Gastroesophageal sphincter (tissue), 4 donors: Measurements from ENCODE around the gene NACA. TPM values are rescaled to one million over a fixed set of nuclear protein-coding genes. Genes with fewer than 3 reads are reported as not detected.
"Not testable (repeated sequence)": the region's sequence is repeated elsewhere in the genome, so short reads cannot be mapped to it uniquely, and the experiment has no call there.

Experiments used
- ATAC-seq: fragments of 150-250 bp; one replicate; pipeline ENCODE4 v1.9.1; 2016; ENCODE audit warnings: mild to moderate bottlenecking, moderate library complexity
- H3K27ac ChIP-seq, 4 donors: fragments of 200-600 bp; sonication (generic) in 3 of 4; 1 replicate in 3 of 4; 2 replicates in 1 of 4; pipeline ENCODE4 v1.5.1; 2016 to 2019
- H3K27me3 ChIP-seq: fragments of 200-600 bp; sonication (generic); one replicate; pipeline ENCODE4 v1.5.1; 2019
- H3K36me3 ChIP-seq, 2 donors: fragments of 200-600 bp; sonication (generic); one replicate each; pipeline ENCODE4 v1.5.1; 2019; ENCODE audit warnings: control low read depth in 1 of 2
- H3K4me1 ChIP-seq, 3 donors: fragments of 200-600 bp; sonication (generic); 1 replicate in 2 of 3; 2 replicates in 1 of 3; pipeline ENCODE4 v1.5.1; 2016 to 2019; ENCODE audit warnings: control low read depth in 2 of 3
- H3K4me3 ChIP-seq, 2 donors: fragments of 200-600 bp; sonication (generic); one replicate each; pipeline ENCODE4 v1.5.1; 2019; ENCODE audit warnings: mild to moderate bottlenecking in 1 of 2, moderate library complexity in 1 of 2
- H3K9me3 ChIP-seq, 3 donors: fragments of 200-600 bp; sonication (generic); one replicate each; pipeline ENCODE4 v1.5.1; 2017 to 2019; ENCODE audit warnings: control low read depth in 2 of 3
- EP300 ChIP-seq: sonication (generic); formaldehyde crosslinking; IDR thresholded peaks from one replicate; pipeline ENCODE4 v1.6.1; 2017; ENCODE audit warnings: antibody characterized with exemption, mild to moderate bottlenecking
- POLR2A ChIP-seq, 2 donors: fragments of 450-650 bp; IDR thresholded peaks; one replicate each; pipeline ENCODE4 v1.6.1; 2017; ENCODE audit warnings: antibody characterized with exemption in 2 of 2, mild to moderate bottlenecking in 2 of 2, moderate library complexity in 1 of 2
- POLR2AphosphoS5 ChIP-seq: sonication (generic); formaldehyde crosslinking; IDR thresholded peaks from one replicate; pipeline ENCODE4 v1.6.1; 2017; ENCODE audit warnings: antibody characterized with exemption
- WGBS, 2 donors: methylation state at CpG; one replicate each; pipeline ENCODE4 v1.1.5; 2018; ENCODE audit warnings: low coverage in 1 of 2; 5-methylcytosine and 5-hydroxymethylcytosine counted together
- total RNA-seq, 4 donors: library from RNA; depleted of rRNA; stranded (reverse); fragments of >200 nt; gene quantifications; one replicate each; pipeline ENCODE4 v1.1.0, GENCODE V29; 2016
- TF ChIP-seq, protein P1 (sequence below), 4 experiments: fragments of 200-600 bp in 2 of 4; fragments of 450-650 bp in 2 of 4; sonication (generic) in 1 of 4; IDR thresholded peaks; one replicate each; pipeline ENCODE4 v1.5.1; 2017 to 2019; ENCODE audit warnings: antibody characterized with exemption in 4 of 4, mild to moderate bottlenecking in 2 of 4, moderate library complexity in 2 of 4

NACA gene
- total RNA-seq, 4 donors from 2014 or later, result 1,080 to 1,809 (median 1,519) TPM

DNA sequence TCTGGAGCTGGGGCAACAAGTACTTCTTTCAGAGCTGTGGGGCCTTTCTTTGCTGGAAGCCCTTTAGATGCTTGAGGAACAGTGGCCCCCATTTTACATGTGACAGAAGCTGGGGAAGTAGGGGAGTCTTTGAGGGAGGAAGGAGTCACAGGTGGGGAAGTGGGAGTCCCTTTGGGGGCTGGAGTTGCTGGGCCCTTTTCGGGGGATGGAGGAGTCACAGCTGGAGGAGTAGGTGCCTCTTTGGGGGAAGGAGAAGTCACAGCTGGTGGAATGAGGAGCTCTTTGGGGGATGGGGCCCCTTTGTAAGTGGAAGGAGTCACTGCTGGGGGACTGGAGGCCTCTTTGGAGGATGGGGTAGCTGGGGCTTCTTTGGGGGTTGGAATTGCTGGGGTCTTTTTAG, 8.6 kb downstream of the NACA start:
- Histone ChIP-seq H3K27ac (peak overlapping the region in 2 of 4 donors; percentile 9 to 30), H3K9me3 (no peaks in the 10 kb centered on the region), H3K4me3 (no peak overlapping the region), H3K4me1 (peaks cover 0 to 63% (median 32%) of the 10 kb centered on the region in 3 donors), H3K36me3 (peaks cover 10 to 93% of the 10 kb centered on the region in 2 donors), H3K27me3 (no peaks in the 10 kb centered on the region)
- no peak for ATAC-seq
- TF ChIP-seq EP300, result no peak
- no peak for TF ChIP-seq POLR2AphosphoS5
- no CpG with 5 or more reads among the region's 1 CpG for WGBS, 2 donors

DNA sequence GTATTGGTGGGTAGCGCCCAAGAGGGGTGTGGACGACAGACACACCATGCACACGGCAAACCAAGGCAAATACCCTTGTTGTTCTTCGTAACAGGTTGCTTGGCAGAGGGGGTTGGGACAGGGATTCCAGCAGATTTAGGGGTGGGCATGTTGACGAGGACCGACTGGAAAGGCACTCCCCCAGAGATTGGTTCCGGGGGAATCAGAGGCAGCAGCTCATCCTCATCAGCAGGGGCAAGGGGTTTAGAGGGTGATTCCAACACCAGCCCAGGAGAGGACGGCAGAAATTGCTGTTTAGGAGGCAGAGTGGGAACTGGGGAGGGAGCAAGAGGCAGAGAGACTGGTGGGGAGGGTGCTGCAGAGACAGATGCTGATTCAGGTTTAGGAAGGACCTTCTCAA, 9.3 kb downstream of the NACA start:
- WGBS, 2 donors, result 69 to 80% methylated on average over 8 of the region's 8 CpGs
- no peak for TF ChIP-seq POLR2AphosphoS5
- TF ChIP-seq, protein P1, sequence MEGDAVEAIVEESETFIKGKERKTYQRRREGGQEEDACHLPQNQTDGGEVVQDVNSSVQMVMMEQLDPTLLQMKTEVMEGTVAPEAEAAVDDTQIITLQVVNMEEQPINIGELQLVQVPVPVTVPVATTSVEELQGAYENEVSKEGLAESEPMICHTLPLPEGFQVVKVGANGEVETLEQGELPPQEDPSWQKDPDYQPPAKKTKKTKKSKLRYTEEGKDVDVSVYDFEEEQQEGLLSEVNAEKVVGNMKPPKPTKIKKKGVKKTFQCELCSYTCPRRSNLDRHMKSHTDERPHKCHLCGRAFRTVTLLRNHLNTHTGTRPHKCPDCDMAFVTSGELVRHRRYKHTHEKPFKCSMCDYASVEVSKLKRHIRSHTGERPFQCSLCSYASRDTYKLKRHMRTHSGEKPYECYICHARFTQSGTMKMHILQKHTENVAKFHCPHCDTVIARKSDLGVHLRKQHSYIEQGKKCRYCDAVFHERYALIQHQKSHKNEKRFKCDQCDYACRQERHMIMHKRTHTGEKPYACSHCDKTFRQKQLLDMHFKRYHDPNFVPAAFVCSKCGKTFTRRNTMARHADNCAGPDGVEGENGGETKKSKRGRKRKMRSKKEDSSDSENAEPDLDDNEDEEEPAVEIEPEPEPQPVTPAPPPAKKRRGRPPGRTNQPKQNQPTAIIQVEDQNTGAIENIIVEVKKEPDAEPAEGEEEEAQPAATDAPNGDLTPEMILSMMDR (IDR thresholded peaks at IDR 0.05), result no peak
- no peak for ATAC-seq
- H3K4me3 ChIP-seq, result no peak overlapping the region
- H3K27ac ChIP-seq, result no peak overlapping the region
- H3K4me1 ChIP-seq, result peaks cover 0 to 56% (median 25%) of the 10 kb centered on the region in 3 donors
- H3K9me3 ChIP-seq, result no peaks in the 10 kb centered on the region
- peaks cover 10 to 93% of the 10 kb centered on the region in 2 donors for H3K36me3 ChIP-seq
- H3K27me3 ChIP-seq, result no peaks in the 10 kb centered on the region

DNA sequence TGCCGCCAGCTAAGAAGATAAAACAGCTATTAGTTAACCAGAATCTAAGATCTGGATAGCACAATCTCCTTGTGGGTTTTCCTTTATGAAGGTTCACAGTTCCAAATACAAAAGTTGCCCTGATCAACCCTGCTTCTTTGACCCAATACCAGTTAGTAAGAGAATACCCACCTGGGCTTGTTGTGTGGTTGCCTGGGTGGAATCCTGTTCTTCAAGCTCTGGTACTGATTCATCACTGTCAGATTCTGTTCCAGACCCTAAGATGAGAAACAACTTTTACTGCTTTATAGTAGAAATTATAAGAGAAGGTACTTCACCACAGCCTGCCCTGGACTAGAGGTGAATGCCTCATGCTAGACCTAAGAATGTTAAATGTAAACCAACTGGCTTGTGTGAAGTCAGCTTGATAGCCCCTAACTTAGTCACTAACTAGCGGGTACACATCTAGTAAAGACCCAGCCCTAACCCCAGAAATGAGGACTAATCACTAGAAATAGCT, 10.6 kb downstream of the NACA start:
- no peak for TF ChIP-seq POLR2A (IDR thresholded peaks at IDR 0.05)
- TF ChIP-seq EP300, result no peak
- TF ChIP-seq POLR2AphosphoS5, result no peak
- TF ChIP-seq, protein P1 (IDR thresholded peaks at IDR 0.05), result no peak
- H3K4me1 ChIP-seq, result peaks cover 0 to 43% (median 12%) of the 10 kb centered on the region in 3 donors
- H3K36me3 ChIP-seq, result peaks cover 10 to 81% of the 10 kb centered on the region in 2 donors
- H3K9me3 ChIP-seq, result no peaks in the 10 kb centered on the region
- WGBS, 2 donors, result 88 to 100% methylated on average over 1 to 2 of the region's 2 CpGs
- no peak for ATAC-seq
- H3K27me3 ChIP-seq, result no peaks in the 10 kb centered on the region
- no peak overlapping the region for H3K4me3 ChIP-seq
- no peak overlapping the region for H3K27ac ChIP-seq

DNA sequence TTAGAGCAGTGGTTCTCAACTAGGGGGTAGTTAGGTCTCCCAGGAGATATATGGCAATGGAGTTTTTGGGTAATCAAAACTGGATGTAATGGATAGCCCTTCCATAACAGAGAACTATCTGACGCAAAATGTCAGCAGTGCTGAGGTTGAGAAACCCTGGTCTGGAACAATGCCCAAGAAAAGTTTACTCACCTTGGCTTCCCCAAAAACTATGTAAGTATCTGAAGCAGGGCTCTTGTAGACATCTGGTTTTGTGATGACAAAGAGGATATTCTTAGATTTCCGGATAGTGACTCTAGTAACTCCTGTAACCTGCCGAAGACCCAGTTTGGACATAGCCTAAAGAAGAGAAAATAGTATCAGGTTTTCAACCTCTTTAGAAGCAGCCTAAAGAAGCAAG, 11.8 kb downstream of the NACA start:
- H3K27me3 ChIP-seq, result no peaks in the 10 kb centered on the region
- H3K27ac ChIP-seq, result no peak overlapping the region
- H3K4me3 ChIP-seq, result no peak overlapping the region
- ATAC-seq, result no peak
- TF ChIP-seq POLR2A (IDR thresholded peaks at IDR 0.05) (no peak), POLR2AphosphoS5 (no peak), EP300 (no peak)
- TF ChIP-seq, protein P1 (IDR thresholded peaks at IDR 0.05), result no peak
- peaks cover 10 to 70% of the 10 kb centered on the region in 2 donors for H3K36me3 ChIP-seq
- 81 to 87% methylated on average over 3 of the region's 3 CpGs for WGBS, 2 donors
- H3K4me1 ChIP-seq, result peaks cover 0 to 32% (median 6%) of the 10 kb centered on the region in 3 donors
- H3K9me3 ChIP-seq, result no peaks in the 10 kb centered on the region

DNA sequence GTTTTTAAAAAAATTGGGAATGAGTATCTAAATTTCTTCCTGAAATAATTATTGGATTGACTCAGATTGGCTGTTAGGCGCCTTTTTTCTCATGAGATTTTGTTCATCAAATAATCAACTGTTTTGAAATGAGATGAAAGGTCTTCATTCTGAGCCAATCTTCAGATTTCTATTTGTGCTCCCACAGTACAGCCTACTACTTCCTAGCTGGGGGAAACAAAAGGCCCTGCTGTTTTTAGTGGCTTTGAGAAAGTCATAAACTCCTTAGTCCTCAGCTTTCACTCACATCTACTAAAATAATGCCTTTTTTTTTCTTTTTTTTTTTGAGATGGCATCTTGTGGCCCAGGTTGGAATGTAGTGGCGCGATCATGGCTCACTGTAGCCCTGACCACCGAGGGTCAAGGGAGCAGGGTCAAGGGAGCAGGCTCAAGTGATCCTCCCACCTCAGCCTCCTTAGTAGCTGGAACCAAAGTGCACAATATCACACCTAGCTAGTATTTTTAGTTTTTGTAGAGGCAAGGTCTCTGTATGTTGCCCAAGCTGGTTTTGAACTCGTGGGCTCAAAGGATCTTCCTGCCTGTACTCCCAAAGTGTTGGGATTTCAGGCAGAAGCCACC, 15.2 kb downstream of the NACA start:
- TF ChIP-seq POLR2A (IDR thresholded peaks at IDR 0.05) (no peak), POLR2AphosphoS5 (no peak), EP300 (no peak)
- TF ChIP-seq, protein P1 (IDR thresholded peaks at IDR 0.05), result no peak
- peaks cover 10 to 42% of the 10 kb centered on the region in 2 donors for H3K36me3 ChIP-seq
- no peaks in the 10 kb centered on the region for H3K27me3 ChIP-seq
- H3K9me3 ChIP-seq, result no peaks in the 10 kb centered on the region
- H3K27ac ChIP-seq, result no peak overlapping the region
- no peaks in the 10 kb centered on the region for H3K4me1 ChIP-seq
- ATAC-seq, result no peak
- no peak overlapping the region for H3K4me3 ChIP-seq
- WGBS, 2 donors, result 75 to 92% methylated on average over 2 to 4 of the region's 5 CpGs

DNA sequence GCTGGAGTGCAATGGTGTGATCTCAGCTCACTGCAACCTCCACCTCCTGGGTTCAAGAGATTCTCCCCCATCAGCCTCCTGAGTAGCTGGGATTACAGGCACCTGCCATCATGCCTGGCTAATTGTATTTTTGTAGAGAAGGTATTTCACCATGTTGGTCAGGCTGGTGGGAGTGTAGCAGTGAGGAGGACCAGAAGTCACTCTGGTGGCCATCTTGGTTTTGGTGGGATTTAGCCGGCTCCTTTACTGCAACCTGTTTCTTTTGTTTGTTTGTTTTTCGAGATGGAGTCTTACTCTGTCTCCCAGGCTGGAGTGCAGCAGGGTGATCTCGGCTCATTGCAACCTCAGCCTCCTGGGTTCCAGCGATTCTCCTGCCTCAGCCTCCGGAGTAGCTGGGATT, 20.6 kb downstream of the NACA start:
- not testable (repeated sequence) for ATAC-seq, H3K27ac ChIP-seq, H3K27me3 ChIP-seq, H3K4me1 ChIP-seq, H3K9me3 ChIP-seq, H3K36me3 ChIP-seq, H3K4me3 ChIP-seq
- 60 to 80% methylated on average over 1 to 2 of the region's 5 CpGs for WGBS, 2 donors
